ENCODE data around the gene PLEKHA1.

The PLEKHA1 gene

DNA sequence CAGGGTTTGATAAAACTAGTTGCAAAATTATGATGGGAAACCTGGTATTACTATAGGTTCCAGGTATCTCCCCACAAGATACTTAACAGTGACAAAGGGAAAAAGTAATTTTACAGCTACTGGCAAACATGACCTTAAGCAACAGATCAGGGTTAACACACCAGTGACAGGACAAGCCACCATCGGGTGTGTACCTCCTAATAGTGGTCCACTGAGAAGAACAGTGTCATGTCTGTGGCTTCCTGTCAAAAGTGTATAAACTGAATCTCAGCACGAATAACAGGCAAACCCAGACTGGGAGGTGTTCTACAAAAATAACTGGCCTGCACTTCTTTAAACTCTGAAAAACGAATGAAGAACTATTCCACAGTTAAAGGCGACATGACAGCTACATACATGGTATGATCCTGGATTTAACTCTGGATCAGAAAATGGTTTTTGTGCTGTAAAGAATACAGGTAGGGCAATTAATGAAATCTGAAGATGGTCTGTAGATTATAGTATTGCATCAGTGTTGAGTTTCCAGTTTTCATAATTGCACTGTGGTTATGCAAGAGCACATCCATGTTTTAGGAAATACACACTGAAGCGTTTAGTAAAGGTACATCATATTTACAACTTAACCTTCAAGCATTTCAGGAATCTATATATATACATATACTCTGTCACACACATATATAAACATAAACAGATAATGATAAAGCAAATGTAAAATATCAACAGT is 47.9 kb downstream of the PLEKHA1 start:
- DNase-seq (ENCODE audit: low spot score), result no peak

DNA sequence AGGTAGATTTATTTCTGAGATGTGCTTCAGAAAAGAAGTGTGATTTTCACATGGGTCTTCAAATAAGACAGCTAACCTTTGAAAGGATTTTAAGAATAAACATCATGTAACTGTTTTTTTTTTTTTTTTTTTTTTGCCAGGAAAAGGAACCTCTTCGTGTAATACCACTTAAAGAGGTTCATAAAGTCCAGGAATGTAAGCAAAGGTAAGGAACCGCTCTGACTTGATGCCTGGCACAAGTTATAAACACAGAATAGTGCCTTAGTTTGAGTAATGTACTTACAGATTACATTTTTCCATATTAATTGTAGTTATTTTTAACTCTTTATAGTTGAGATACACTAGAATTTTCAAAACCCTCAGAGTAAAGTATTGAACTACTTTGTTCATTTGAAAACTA is 49.6 kb downstream of the PLEKHA1 start:
- no peak for DNase-seq (ENCODE audit: low spot score)

DNA sequence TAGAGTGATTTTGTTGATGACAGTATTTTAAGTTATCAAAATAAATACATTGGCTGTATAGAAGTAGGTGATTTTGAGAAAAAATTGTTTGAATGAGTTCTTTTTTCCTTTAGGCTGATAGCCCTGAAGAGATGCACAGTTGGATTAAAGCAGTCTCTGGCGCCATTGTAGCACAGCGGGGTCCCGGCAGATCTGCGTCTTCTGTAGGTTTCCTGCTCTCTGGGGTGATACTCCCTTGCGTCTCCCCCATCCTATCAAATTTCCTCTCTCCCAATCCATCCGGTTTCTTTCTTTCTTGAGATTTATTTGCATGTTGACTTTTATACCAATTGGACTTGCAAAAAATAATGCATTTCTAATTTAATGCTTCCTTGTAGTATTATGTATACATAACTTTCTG is 52.3 kb downstream of the PLEKHA1 start:
- no peak for DNase-seq (ENCODE audit: low spot score)

DNA sequence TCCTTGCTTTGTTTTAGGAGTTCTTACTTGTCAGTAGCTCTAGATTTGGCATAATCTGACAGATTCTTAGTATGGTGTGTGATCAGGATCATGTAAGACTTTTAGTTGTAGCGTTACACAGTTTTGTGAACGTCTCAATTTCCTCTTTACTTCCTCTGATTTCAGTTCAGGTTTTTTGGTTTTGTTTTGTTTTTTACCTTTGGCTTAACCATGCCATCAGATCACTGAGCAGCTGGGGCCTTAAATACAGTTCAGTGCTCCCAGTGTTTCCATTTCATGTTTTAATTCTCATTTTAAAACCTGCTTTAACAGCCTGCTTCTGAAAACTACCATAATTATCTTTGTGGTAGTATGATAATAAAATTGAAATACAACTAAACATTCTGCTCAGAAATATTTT is 52.8 kb downstream of the PLEKHA1 start:
- DNase-seq (ENCODE audit: low spot score), result no peak

DNA sequence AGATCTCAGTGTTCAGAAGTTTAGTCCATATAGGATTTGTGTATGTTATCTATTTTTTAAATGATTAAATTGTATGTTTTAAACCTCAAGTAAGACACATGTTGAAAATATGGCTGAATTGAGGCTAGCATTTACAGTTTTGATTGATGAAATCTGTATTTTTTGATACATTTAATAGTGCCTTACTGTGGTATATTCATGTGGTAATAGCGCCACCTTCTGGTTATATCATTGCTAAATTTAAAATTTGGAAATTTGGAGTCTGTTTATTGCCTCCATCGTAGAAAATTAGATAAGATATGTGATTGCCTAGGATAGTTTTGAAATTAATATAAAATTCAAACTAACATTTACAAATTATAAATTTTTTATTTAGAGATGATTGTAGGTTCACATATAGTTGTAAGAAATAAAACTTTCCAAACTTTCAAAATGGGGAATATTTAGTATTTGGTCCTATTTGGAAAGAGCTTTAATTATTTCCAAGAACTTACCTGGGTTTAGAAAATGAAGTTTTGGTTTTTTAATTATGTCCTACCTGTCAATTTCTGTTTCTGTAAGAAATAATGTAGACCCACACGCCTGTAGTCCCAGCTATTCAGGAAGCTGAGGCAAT is 60.8 kb downstream of the PLEKHA1 start:
- DNase-seq (ENCODE audit: low spot score), result peak; percentile 52

DNA sequence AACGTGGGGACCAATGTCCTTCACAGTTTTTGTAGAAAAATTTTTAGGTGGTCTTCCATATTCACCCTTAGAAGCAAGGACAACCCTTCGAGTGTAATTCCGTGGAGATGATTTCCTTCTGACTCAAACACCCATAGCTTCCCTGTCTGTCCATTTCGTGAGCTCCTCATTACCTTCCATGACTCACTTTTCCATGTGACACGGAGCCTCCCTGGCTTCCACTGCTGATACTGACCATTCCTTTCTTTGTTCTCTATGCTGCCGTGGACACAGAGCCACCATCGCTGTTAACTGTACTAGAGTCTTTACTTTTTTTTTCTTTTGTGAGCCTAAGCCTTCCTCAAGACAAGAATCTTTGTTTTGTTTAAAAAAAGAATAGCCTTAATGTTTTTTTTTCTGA is 67.5 kb downstream of the PLEKHA1 start:
- DNase-seq (ENCODE audit: low spot score), result no peak

DNA sequence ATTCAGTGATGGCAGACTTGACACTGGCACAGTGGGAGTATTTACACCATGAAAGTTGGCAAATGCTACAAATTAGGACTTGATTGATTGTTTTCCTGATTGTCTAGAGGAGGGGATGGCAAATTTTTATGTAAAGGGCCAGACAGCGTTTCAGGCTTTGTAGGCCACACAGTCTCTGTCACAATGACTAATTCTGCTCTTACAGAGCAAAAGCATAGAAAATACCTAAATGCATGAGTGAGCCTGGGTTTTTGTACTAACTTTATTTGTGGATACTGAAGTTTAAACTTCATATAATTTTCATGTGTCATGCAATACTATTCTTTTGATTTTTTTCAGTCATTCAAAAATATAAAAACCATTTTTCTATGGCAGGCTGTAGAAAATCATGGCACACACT is 71.0 kb downstream of the PLEKHA1 start:
- DNase-seq (ENCODE audit: low spot score), result no peak

DNA sequence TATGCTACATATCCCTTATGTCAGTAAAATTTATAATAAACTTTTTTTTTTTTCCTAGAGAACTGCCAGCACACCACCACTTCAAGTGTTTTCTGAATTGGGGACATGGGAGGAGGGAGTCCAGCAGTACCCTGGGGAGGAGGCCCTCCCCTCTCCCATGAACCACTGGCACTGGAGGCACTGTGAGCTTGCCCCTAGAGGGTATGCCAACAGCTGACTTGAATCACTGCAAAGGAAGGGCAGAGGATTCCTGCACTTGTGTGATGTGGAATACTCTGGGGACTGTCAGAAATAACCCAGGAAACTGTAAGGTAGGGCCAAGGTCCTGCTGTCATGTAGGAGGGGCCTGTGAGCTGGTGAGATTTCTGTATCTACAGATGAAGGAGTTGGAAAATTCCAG is 71.4 kb downstream of the PLEKHA1 start:
- DNase-seq (ENCODE audit: low spot score), result no peak

DNA sequence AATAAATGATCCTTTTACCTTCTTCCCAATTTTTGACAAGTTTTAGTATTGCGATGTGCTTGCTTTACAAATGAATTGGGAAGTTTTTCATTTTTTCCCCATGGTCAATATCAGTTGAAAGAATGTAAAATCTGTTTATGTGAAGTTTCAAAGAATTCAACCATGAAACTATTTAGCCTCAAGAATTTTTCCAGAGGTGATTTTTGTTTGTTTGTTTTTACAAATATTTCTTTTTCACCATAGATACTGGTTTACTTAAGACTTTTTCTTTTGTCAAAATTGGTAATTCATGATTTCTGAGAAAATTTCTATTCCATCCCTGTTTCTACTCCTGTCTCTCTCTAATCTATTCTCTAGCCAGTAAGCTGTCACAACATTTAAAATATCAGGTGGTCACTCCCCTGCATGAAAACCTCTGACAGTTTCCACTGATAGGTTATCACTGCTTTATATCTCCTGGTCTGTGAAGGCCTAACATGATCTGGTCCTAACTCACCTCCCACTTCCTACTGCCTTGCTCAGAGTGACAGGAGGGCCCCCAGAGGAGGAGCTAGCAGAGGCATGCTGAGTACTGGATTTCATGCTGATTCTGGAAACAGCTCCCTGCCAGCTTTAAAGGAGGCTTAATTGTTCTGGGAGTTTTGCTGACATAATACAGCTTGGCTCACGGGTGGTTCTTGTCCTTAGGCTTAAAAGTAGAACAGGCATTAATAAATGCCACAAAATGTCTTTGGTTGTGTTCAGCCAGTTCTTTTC is 72.3 kb downstream of the PLEKHA1 start:
- DNase-seq (ENCODE audit: low spot score), result no peak

DNA sequence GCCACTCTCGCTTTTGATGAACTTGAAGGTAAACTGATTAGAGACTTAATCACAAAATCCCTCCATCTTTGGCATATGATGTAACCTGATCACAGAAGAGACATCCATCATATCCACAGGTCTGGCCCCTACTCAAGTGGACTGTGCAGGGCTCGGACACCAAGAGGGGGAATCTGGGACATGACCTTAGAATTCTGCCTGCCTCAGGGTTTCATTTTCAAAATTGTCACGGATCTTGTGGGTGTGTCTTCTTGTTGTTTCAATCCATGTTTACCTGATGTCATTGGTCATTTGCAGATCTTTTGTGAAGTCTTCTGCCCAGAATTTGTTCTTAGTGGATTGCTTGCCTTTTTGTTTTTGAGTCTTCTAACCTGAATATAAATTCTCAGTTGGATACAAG is 74.1 kb downstream of the PLEKHA1 start:
- DNase-seq (ENCODE audit: low spot score), result no peak

DNA sequence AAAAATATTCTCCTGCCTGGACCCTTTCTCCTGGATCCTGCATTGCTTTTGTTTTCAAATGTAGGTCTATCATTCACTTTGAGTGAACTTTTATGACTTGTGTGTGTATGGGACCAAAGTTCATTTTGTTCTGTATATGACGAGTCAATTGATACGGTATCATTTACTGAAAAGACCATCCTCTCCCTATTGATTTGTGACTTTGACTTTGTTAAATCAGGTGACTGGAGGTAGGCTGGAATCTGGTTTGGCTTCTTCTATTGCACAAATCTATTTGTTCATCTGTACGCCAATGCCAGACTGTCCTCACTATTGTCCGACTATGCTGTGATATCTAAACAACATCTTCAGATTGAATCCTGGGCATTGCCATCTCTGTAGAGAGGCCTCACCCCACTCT is 74.6 kb downstream of the PLEKHA1 start:
- no peak for DNase-seq (ENCODE audit: low spot score)

DNA sequence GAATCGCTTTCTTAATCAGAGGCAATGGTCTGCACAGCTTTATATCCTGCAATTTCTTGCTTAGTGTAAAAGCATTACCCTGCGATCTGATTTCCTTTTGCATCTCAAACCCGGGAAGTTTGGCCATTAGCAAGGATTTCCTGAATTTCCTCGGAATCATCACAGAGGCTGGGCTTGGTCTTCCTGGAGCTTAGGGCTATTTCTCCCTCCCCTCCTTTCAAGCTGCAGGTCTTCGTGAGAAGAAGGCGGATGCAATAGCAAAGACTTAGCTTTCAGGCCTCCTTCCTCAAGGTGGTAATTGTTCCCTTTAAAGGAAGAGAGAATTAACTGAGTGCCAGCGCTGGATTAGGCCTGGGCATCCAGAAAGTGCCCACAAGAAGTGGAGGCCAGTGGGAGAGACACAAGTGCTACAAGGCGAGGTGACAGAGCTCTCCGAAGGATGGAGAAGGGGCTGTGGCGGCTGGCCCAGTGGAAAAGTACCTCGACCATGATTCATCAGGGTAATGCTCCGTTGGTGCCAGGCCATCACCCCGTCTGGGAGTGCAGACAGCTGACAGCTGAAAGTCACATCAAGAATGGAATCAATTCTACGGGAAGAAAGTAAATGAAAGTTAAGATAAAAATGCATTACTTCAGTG is 76.0 kb downstream of the PLEKHA1 start:
- no peak for DNase-seq (ENCODE audit: low spot score)

DNA sequence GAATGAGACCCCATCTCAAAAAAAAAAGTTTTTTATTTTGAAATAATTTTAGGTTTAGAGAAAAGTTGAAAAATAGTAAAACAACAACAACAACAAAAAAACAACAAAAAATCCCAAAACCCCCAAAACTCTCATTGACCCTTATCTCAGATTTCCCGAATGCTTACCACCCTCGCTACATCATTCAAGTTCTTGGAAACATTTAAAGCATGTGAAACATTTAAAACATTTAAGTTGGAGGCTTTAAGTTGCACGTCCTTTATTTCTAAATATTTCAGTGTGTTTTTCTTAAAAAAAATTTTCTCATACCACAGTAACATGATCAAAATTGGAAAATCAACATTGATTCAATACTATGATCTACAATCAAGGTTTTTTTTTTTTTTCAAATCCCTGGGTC is 79.6 kb downstream of the PLEKHA1 start:
- no peak for DNase-seq (ENCODE audit: low spot score)

DNA sequence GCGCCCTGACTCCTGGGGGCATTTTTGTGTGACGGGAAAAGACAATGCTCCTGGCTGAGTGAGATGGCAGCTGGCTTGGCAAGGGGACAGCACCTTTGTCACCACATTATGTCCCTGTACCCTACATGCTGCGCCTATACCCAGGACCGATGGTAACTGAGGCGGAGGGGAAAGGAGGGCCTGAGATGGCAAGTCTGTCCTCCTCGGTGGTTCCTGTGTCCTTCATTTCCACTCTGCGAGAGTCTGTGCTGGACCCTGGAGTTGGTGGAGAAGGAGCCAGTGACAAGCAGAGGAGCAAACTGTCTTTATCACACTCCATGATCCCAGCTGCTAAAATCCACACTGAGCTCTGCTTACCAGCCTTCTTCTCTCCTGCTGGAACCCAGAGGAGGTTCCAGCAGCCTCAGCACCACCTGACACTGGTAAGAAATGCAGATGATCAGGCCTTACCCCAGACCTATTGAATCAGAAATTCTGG is 80.1 kb downstream of the PLEKHA1 start, which contains the start of gene ARMS2:
Gene ARMS2 (plus strand): TSS at position 51 of the 478 bp plus-strand sequence. CDS start 75 bp downstream, at position 126.
- no peak for DNase-seq (ENCODE audit: low spot score)

DNA sequence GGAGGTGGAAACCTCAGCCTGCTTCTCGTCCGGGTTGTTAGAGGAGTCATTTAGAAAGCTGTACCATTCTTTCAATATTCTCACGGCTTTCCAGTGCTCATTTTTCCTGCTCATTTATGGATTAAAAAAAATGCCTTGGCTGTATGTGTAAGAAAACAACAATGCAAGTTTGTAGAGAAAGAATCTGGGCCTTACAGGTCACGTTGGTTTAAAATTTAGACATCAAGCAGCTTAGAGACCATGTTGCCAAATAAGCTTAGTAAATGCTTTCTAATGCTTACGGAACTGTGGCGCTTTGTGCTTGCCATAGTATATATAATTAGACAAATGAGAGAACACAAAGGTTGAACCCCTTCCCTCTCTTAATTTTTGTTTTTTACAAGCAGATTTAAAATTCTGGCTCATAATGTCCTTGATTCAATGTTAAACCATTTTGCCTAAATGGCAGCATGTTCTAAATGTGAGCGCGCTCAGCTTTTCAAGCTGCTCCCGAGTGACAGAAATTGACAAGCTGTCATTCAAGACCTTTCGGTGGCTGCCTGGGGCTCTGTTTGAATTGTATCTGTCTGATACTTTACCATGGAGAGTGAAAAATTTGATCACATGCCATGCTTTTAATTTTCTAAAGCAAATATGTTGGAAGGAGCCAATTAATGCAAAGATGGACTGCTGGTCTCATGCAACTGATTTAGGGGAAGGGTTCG is 81.0 kb downstream of the PLEKHA1 start:
- DNase-seq (ENCODE audit: low spot score), result no peak

DNA sequence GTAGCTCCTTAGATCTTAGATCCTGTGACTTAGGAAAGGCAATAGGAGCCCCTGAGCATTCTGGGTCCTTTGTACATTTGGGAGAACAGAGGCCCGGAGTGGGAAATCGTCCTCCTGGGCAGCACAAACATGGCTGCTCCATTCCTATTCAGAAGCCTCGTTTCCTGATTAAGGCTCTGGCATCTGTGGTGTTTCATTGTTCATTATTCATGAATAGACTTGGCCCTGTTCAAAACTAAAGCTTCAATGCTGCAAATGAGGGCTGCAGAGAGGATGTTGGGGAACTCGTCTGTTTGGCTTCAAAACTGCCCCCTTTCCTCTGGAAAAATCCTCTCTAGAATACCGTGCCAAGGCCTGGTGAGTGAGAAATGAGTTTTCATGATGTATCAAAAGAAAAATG is 83.4 kb downstream of the PLEKHA1 start:
- DNase-seq (ENCODE audit: low spot score), result no peak

DNA sequence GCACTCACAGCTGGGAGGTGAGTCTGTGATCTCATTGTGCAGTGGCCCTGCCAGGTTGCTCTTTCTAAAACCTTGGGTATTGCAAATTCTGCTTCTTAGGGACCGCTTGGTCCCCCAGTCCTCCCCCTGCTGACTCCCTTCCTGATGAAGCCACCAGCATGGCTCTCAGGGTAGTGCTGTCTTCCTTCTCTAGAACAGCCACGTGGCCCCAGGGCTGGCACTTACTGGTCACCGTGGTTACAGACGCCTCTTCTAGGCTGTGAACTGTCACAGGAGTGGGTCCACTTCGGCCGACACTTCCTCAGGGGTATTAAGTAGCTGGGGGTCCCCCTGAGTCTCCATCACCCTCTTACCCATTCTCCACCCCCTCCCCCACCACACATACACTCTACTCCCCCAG is 84.2 kb downstream of the PLEKHA1 start:
- no peak for DNase-seq (ENCODE audit: low spot score)

DNA sequence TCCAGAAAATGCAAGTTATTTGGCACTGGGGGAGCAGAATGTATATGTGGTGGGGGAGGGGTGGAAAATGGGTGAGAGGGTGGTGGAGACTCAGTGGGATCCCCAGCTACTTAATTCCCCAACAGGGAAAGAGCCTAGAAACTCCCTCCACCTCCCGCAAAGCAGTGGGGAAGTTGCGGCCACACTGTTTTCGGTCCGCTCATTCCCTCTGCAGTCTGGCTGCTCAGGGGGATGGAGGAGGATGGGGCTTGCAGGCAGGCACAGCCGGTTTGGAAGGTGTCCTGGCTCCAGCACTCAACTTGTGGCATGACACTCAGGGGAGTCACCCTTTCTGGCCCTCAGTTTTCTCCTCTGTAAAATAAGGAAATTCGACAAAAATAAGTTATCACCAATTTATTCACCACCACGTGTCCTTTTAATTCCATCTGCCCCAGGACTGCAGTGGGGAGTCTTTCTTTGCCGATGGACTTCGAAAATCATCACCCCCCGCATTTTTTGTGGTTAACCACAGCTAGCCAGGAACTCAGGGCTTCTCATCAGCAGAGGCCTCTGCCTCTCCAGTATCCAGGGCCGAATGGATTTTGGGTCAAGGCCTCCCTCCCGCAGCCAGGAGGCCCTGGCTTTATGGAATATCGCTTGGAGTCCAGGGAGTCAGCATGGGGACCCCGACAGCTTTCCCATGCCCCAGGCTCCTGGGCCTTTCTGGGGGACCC is 85.2 kb downstream of the PLEKHA1 start:
- no peak for DNase-seq (ENCODE audit: low spot score)

DNA sequence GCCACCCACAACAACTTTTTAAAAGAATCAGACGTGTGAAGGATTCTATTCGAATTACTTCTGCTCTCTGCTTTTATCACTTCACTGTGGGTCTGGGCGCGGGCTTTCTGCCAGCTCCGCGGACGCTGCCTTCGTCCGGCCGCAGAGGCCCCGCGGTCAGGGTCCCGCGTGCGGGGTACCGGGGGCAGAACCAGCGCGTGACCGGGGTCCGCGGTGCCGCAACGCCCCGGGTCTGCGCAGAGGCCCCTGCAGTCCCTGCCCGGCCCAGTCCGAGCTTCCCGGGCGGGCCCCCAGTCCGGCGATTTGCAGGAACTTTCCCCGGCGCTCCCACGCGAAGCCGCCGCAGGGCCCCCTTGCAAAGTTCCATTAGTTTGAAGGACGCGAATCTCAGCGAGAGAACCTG is 86.4 kb downstream of the PLEKHA1 start:
- DNase-seq (ENCODE audit: low spot score), result no peak

DNA sequence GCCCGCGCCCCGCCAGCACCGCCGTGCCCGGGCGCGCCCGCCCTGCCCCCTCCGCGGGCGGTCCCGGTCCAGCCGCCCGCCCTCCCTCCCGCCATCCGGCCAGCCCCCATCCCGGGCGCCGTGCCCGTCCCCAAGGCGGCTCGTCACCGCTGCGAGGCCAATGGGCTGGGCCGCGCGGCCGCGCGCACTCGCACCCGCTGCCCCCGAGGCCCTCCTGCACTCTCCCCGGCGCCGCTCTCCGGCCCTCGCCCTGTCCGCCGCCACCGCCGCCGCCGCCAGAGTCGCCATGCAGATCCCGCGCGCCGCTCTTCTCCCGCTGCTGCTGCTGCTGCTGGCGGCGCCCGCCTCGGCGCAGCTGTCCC is 86.8 kb downstream of the PLEKHA1 start, which contains the start of gene HTRA1:
Gene HTRA1 (plus strand): TSS at position 187 of the 362 bp plus-strand sequence. CDS start 100 bp downstream, at position 287.
- no peak for DNase-seq (ENCODE audit: low spot score)

All from hematopoietic multipotent progenitor cell treated with erythropoietin and hydrocortisone succinate and interleukin-3 and kit ligand, for 15 days (in vitro differentiated cells).